HCT116 (cell line): ENCODE results near the gene STK32B.

ENCODE experiments used
- CEBPB ChIP-seq: IDR thresholded peaks from 2 replicates; pipeline ENCODE4 v1.6.1; 2012; ENCODE audit warnings: low read depth
- EZH2 ChIP-seq: fragments of 200-600 bp; sonication (generic); IDR thresholded peaks from 2 replicates; pipeline ENCODE4 v1.6.1; 2017; ENCODE audit warnings: antibody characterized with exemption, mixed run types
- POLR2A ChIP-seq: IDR thresholded peaks from 2 replicates; pipeline ENCODE4 v1.7.0; 2011; ENCODE audit warnings: borderline replicate concordance; ENCODE audit not compliant: insufficient read depth, insufficient read length; ENCODE audit errors: extremely low read depth
- POLR2AphosphoS5 ChIP-seq: IDR thresholded peaks from 2 replicates; pipeline ENCODE4 v1.6.1; 2011; ENCODE audit warnings: mild to moderate bottlenecking, low read depth, low read length, moderate library complexity
- RAD21 ChIP-seq: IDR thresholded peaks from 2 replicates; pipeline ENCODE4 v1.6.1; 2012; ENCODE audit warnings: low read depth, mild to moderate bottlenecking
- SIN3A ChIP-seq: IDR thresholded peaks from 2 replicates; pipeline ENCODE4 v1.6.1; 2012; ENCODE audit warnings: low read depth
- YY1 ChIP-seq: IDR thresholded peaks from 2 replicates; pipeline ENCODE4 v1.6.1; 2011; ENCODE audit warnings: low read length, low read depth, moderate library complexity, mild to moderate bottlenecking; ENCODE audit not compliant: insufficient replicate concordance; ENCODE audit errors: extremely low read depth
- ZFX ChIP-seq: fragments of 450-650 bp; IDR thresholded peaks from 2 replicates; pipeline ENCODE4 v1.6.1; 2017
- ZNF274 ChIP-seq: fragments of 200-500 bp; sonication (Bioruptor generic); IDR thresholded peaks from 2 replicates; pipeline ENCODE4 v1.6.1; 2014; ENCODE audit warnings: mild to moderate bottlenecking, low read depth, low read length, inconsistent platforms
- TF ChIP-seq, protein P1 (sequence below), 3 experiments: fragments of 200-600 bp in 1 of 3; sonication (generic) in 1 of 3; IDR thresholded peaks in 2 of 3; conservative IDR thresholded peaks in 1 of 3; 2 replicates each; pipeline ENCODE4 v1.5.1; 2012 to 2017; ENCODE audit warnings: low read depth in 2 of 3, low read length in 2 of 3, antibody characterized with exemption in 1 of 3, borderline replicate concordance in 1 of 3, control low read depth in 1 of 3, mild to moderate bottlenecking in 1 of 3, mixed read lengths in 1 of 3, mixed run types in 1 of 3, moderate library complexity in 1 of 3; ENCODE audit not compliant: insufficient read depth in 1 of 3
- TF ChIP-seq, protein P2 (sequence below): IDR thresholded peaks from 2 replicates; pipeline ENCODE4 v1.6.1; 2012
- TF ChIP-seq, protein P3 (sequence below): IDR thresholded peaks from 2 replicates; pipeline ENCODE4 v1.6.1; 2012
- TF ChIP-seq, protein P4 (sequence below): IDR thresholded peaks from 2 replicates; pipeline ENCODE4 v1.6.1; 2011; ENCODE audit warnings: mild to moderate bottlenecking, low read length, moderate library complexity; ENCODE audit not compliant: insufficient replicate concordance; ENCODE audit errors: extremely low read depth

DNA sequence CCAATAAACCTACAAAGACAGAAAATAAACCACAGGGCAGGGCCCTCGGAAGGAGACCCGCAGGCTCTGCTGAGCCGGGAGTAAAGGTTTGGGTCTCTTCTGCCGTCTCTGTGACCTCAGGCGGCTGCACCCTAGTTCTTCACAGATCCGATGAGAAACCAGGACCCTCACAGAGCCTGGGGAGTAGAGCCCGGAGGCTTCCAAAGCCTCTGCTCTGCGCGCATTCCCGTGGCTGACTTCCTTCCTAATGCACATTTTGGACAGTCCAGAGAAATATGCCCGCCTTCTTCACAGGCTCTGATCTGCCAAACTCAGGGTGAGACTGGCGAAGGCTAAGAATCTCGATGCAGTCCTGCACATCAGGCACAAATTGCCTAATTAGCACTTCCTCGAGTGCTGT is 411.6 kb downstream of the STK32B start:
- TF ChIP-seq POLR2A (no peak), POLR2AphosphoS5 (no peak), YY1 (no peak), RAD21 (no peak), EZH2 (no peak), ZNF274 (no peak), SIN3A (no peak), ZFX (no peak), CEBPB (no peak)
- TF ChIP-seq, protein P1, sequence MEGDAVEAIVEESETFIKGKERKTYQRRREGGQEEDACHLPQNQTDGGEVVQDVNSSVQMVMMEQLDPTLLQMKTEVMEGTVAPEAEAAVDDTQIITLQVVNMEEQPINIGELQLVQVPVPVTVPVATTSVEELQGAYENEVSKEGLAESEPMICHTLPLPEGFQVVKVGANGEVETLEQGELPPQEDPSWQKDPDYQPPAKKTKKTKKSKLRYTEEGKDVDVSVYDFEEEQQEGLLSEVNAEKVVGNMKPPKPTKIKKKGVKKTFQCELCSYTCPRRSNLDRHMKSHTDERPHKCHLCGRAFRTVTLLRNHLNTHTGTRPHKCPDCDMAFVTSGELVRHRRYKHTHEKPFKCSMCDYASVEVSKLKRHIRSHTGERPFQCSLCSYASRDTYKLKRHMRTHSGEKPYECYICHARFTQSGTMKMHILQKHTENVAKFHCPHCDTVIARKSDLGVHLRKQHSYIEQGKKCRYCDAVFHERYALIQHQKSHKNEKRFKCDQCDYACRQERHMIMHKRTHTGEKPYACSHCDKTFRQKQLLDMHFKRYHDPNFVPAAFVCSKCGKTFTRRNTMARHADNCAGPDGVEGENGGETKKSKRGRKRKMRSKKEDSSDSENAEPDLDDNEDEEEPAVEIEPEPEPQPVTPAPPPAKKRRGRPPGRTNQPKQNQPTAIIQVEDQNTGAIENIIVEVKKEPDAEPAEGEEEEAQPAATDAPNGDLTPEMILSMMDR (IDR thresholded peaks at IDR 0.05 in 2 of 3, conservative IDR thresholded peaks at IDR 0.05 in 1 of 3; ENCODE audit: borderline replicate concordance in 1 of 3, insufficient read depth in 1 of 3, low read depth in 2 of 3, low read length in 2 of 3), result no peak
- TF ChIP-seq, protein P2, sequence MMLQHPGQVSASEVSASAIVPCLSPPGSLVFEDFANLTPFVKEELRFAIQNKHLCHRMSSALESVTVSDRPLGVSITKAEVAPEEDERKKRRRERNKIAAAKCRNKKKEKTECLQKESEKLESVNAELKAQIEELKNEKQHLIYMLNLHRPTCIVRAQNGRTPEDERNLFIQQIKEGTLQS, result no peak
- TF ChIP-seq, protein P3, sequence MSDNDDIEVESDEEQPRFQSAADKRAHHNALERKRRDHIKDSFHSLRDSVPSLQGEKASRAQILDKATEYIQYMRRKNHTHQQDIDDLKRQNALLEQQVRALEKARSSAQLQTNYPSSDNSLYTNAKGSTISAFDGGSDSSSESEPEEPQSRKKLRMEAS, result no peak
- TF ChIP-seq, protein P4, sequence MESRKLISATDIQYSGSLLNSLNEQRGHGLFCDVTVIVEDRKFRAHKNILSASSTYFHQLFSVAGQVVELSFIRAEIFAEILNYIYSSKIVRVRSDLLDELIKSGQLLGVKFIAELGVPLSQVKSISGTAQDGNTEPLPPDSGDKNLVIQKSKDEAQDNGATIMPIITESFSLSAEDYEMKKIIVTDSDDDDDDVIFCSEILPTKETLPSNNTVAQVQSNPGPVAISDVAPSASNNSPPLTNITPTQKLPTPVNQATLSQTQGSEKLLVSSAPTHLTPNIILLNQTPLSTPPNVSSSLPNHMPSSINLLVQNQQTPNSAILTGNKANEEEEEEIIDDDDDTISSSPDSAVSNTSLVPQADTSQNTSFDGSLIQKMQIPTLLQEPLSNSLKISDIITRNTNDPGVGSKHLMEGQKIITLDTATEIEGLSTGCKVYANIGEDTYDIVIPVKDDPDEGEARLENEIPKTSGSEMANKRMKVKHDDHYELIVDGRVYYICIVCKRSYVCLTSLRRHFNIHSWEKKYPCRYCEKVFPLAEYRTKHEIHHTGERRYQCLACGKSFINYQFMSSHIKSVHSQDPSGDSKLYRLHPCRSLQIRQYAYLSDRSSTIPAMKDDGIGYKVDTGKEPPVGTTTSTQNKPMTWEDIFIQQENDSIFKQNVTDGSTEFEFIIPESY, result no peak
